ENCODE measurements around the gene GPR87.

GRCh38 chr3:151320131-151320530 is 3.5 kb upstream of the GPR87 start:
- TF ChIP-seq EZH2 (IDR thresholded peaks at IDR 0.05; ENCODE audit: insufficient read depth, poor library complexity, severe bottlenecking) = no peak
- TF ChIP-seq EZH2phosphoT487 (IDR thresholded peaks at IDR 0.05; ENCODE audit: insufficient read depth, low read depth) = no peak
